AG09319 (cell line): ENCODE measurements around the gene ENKD1.
A peak's percentile ranks its signal among the peaks of the same experiment; 100 is the strongest.

Source experiments
- DNase-seq: peaks from one replicate; pipeline ENCODE4 v3.0.0-alpha.2; 2010; ENCODE audit warnings: low read depth; ENCODE audit errors: extremely low read depth
- CTCF ChIP-seq: IDR thresholded peaks from 2 replicates; pipeline ENCODE4 v1.5.1; 2011; ENCODE audit warnings: low read depth, mild to moderate bottlenecking, inconsistent platforms, low read length, moderate library complexity

The ENKD1 gene

GRCh38 chr16:67662653-67663010, 3.9 kb downstream of the ENKD1 start:
- DNase-seq, result no peak
- TF ChIP-seq CTCF, result no peak

DNA sequence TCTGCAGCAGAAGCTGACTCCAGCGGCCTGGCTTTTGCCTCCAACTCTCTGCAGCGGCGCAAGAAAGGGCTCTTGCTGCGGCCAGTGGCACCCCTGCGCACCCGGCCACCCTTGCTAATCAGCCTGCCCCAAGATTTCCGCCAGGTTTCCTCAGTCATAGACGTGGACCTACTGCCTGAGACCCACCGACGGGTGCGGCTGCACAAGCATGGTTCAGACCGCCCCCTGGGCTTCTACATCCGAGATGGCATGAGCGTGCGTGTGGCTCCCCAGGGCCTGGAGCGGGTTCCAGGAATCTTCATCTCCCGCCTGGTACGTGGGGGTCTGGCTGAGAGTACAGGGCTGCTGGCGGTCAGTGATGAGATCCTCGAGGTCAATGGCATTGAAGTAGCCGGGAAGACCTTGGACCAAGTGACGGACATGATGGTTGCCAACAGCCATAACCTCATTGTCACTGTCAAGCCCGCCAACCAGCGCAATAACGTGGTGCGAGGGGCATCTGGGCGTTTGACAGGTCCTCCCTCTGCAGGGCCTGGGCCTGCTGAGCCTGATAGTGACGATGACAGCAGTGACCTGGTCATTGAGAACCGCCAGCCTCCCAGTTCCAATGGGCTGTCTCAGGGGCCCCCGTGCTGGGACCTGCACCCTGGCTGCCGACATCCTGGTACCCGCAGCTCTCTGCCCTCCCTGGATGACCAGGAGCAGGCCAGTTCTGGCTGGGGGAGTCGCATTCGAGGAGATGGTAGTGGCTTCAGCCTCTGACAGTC, 4.5 kb downstream of the ENKD1 start:
- DNase-seq, result no peak
- no peak for TF ChIP-seq CTCF

GRCh38 chr16:67661101-67661761, 5.3 kb downstream of the ENKD1 start:
- TF ChIP-seq CTCF, result no peak
- DNase-seq, result no peak

DNA sequence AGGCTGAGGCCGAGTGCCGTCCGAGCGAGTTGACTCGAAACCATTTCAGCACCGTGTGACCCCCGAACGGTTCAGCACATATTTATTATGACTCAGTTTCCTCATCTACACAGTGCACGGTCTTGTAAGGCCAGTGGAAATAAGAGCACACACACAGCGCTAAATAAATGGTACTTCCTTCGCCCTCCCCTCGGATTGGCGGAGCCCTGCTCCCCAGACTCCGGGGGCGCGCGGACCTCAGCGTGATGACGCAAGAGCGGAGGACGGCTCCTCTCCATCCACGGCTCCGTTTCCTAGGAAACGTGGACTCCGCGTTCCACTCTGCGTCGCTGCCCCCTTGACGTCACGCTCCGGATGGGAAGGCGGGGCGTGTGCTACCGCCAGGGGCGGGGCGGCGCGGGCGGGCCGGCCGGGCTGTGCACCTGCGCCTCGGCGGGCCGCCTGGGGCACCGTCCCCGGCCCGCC, 6.0 kb downstream of the ENKD1 start, which contains the start of gene PARD6A:
TSS of gene PARD6A (plus strand) at position 397 of the 465 bp plus-strand sequence. CDS start 79 bp downstream, outside the sequence.
- peak; percentile 87 for DNase-seq
- TF ChIP-seq CTCF, result no peak

DNA sequence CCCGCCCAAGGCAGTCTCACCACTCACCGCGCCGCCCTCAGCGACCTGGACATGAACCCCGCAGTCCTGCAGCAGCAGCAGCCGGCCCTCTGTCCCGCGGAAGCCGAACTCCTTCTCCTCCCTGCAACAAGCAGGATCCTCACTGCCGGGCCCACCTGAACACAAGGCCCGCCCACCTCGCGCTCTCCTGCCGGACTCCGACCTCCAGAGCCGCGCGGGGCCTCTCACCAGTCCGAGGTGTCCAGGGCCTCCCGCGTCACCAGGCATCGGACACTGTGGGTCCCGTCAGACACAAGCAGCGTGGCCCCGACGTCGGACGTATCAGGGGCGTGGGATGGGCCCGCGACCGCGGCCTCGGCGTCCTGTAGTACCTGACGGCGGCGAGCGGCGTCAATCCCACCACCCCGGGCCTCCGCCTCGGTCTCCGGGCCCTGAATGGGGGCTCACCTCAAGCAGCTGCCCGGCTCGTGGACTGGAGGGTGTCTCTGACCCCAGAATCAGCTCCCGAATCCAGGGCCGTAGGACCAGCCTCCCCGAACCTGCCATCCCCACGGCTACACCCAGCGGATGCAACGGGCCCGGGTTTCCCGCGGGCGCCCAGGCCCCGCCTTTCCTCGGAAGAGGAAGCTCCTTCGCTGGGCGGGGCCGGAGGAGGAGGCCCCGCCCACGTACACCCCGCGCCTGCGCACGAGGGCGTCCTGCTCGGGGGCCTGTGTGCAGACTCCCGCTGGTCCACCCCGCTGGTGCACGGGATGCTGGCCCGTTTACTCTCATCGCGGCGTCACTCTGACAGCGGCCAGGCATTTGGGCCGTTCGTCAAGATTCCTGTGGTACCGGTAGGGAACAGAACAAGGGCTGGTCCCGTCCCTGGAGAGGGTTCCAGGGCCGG, 6.6 kb downstream of the ENKD1 start, which contains the start of gene ACD:
TSS of gene ACD (minus strand) at position 586 of the 889 bp plus-strand sequence. CDS start at position 546, 40 bp downstream.
- peak; percentile 64 for DNase-seq
- no peak; the same call in 1 of the 2 replicates for TF ChIP-seq CTCF

DNA sequence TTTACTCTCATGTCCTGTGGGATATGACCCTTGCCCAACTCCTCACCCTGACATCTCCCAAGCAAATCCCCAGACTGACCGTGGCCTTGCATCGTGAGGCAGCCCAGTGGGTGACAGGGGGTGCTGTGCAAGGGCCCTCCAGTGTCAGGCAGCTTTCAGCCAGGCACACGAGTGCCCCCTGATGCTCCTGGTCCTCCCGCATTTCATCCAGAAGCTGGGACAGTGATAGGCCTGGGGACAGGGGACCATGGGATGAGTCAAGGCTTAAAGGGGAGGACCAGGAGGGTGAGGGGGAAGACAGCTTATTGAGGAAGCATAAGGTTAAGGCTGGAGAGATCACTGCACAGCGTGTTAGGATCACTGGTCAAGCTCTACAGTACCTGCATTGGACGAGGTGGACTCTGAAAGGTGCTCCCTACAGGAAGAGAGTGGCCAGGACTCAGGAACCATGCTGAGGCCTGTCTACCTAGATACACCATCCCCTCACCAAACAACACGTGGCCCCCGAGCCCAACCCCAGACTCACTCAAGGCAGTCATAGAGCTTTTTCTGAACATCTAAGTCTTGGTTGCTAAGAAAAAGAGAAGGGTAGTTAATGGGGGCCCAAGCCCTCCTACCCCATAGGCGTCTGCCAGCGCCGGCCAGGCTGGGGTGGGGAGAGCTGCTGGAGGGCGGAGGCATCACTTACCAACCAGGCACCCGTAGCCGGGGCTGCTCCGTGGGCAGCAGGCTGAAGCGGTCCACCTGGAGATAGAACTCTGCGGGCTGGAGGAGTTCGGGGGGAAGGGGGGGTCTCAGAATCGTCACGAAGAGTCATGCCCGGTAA, 7.5 kb downstream of the ENKD1 start:
- no peak for TF ChIP-seq CTCF

More for the DNA sequence above, 7.5 kb downstream of the ENKD1 start:
- DNase-seq, result no peak
